ENCODE data around the gene COL7A1. TPM values are rescaled to one million over a fixed set of nuclear protein-coding genes. Genes with fewer than 3 reads are reported as not detected.

The COL7A1 gene
- polyA plus RNA-seq, 2 donors = 60.7 to 265 TPM

DNA sequence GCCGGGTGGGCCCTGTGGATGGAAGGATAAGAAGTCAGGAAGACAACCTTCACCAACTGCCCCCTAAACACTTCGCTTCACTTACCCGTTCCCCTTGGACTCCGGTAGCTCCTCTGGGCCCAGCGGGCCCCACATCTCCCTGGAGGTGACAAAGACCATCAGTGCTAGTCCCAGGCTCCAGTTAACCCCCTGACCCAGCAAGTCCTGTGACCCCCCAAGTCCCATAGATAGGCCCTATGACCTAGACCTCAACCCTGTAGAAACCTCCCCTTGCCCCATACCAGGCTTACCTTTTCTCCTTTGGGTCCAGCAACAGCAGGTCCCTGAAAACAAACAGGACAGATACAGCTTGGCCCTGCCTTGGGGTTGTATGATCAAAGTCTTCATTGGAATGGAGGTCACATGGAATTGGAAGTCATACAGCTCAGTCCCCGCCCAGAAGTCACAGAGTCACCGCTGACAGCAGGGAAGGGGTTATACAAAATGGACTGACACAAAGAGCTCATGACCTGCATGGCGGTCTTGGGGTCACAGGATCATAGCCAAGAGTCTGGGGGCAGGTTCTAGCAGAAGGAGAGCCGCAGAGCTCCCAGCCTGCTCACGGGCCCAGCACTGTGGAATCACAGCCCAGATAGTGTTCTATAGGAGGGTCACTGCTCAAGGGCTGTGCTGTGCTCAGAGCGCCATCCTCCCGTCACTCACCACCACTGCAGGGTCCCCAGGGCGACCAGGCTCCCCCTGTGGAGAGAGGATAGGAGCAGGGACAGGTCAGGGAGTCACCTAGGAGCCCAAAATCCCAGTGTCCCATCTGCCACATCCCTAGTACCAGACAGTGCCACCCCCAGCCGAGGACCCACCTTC is 13.3 kb downstream of the COL7A1 start:
- peaks cover 0 to 19% of the 10 kb centered on the region in 2 donors for H3K36me3 ChIP-seq (ENCODE audit: control insufficient read depth in 2 of 2, insufficient read depth in 2 of 2, low read length in 1 of 2)
- no peaks in the 10 kb centered on the region for H3K27me3 ChIP-seq (ENCODE audit: control insufficient read depth in 1 of 2, insufficient read depth in 2 of 2, low read length in 2 of 2)
- H3K4me1 ChIP-seq (ENCODE audit: control insufficient read depth in 2 of 2, insufficient read depth in 2 of 2, low read length in 1 of 2) = no peaks in the 10 kb centered on the region
- WGBS, 2 donors = 87 to 88% methylated on average over 14 of the region's 14 CpGs
- H3K4me3 ChIP-seq (ENCODE audit: low read depth in 1 of 2, low read length in 2 of 2) = no peak overlapping the region
- peaks cover 0 to 2% of the 10 kb centered on the region in 2 donors for H3K9me3 ChIP-seq (ENCODE audit: control insufficient read depth in 2 of 2, insufficient read depth in 1 of 2, low read depth in 1 of 2, low read length in 1 of 2)
- no peak overlapping the region for H3K27ac ChIP-seq (ENCODE audit: low read depth in 2 of 2, low read length in 1 of 2)

DNA sequence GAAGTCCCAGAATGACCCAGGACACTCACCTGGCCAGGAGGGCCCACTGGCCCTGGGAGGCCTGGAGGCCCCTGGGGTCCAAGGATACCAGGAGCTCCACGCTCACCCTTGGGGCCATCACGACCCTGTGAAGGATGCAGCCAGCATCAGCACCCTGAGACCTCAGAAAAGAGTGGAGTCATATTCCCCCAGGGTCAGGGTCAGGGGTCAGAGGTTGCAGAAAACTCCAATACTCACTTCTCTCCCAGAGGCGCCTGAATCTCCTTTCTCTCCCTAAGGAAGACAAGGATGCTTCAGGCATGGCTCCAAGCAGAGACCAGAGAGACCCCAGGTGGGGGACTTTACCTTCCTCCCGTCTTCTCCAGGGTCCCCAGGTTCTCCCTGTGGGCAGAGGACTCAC is 18.5 kb downstream of the COL7A1 start:
- Histone ChIP-seq H3K36me3 (ENCODE audit: control insufficient read depth in 2 of 2, insufficient read depth in 2 of 2, low read length in 1 of 2) (peaks cover 0 to 23% of the 10 kb centered on the region in 2 donors), H3K9me3 (ENCODE audit: control insufficient read depth in 2 of 2, insufficient read depth in 1 of 2, low read depth in 1 of 2, low read length in 1 of 2) (peaks cover 0 to 2% of the 10 kb centered on the region in 2 donors), H3K4me3 (ENCODE audit: low read depth in 1 of 2, low read length in 2 of 2) (no peak overlapping the region), H3K4me1 (ENCODE audit: control insufficient read depth in 2 of 2, insufficient read depth in 2 of 2, low read length in 1 of 2) (no peaks in the 10 kb centered on the region), H3K27ac (ENCODE audit: low read depth in 2 of 2, low read length in 1 of 2) (no peak overlapping the region), H3K27me3 (ENCODE audit: control insufficient read depth in 1 of 2, insufficient read depth in 2 of 2, low read length in 2 of 2) (no peaks in the 10 kb centered on the region)
- 84 to 88% methylated on average over 4 of the region's 4 CpGs for WGBS, 2 donors

DNA sequence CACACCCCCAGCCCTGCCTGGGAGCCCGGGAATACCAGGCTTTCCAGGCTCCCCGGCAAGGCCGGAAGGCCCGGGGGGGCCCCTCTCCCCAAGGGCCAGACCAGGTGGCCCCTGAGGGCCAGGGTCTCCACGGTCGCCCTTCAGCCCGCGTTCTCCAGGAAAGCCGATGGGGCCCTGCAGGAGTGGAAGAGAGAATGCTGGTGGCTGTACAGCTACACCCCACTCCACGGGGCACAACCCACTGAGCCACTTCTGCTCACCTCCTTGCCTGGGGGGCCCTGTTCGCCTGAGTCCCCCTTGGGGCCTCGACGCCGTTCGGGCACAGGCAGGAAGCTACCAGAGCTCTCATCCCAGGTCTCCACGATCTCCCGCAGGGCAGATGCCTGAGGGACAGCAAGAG is 19.8 kb downstream of the COL7A1 start:
- peaks cover 0 to 2% of the 10 kb centered on the region in 2 donors for H3K9me3 ChIP-seq (ENCODE audit: control insufficient read depth in 2 of 2, insufficient read depth in 1 of 2, low read depth in 1 of 2, low read length in 1 of 2)
- no peaks in the 10 kb centered on the region for H3K4me1 ChIP-seq (ENCODE audit: control insufficient read depth in 2 of 2, insufficient read depth in 2 of 2, low read length in 1 of 2)
- H3K36me3 ChIP-seq (ENCODE audit: control insufficient read depth in 2 of 2, insufficient read depth in 2 of 2, low read length in 1 of 2) = peaks cover 0 to 18% of the 10 kb centered on the region in 2 donors
- WGBS, 2 donors = 84 to 85% methylated on average over 17 of the region's 17 CpGs
- no peak overlapping the region for H3K4me3 ChIP-seq (ENCODE audit: low read depth in 1 of 2, low read length in 2 of 2)
- H3K27me3 ChIP-seq (ENCODE audit: control insufficient read depth in 1 of 2, insufficient read depth in 2 of 2, low read length in 2 of 2) = no peaks in the 10 kb centered on the region
- H3K27ac ChIP-seq (ENCODE audit: low read depth in 2 of 2, low read length in 1 of 2) = no peak overlapping the region

DNA sequence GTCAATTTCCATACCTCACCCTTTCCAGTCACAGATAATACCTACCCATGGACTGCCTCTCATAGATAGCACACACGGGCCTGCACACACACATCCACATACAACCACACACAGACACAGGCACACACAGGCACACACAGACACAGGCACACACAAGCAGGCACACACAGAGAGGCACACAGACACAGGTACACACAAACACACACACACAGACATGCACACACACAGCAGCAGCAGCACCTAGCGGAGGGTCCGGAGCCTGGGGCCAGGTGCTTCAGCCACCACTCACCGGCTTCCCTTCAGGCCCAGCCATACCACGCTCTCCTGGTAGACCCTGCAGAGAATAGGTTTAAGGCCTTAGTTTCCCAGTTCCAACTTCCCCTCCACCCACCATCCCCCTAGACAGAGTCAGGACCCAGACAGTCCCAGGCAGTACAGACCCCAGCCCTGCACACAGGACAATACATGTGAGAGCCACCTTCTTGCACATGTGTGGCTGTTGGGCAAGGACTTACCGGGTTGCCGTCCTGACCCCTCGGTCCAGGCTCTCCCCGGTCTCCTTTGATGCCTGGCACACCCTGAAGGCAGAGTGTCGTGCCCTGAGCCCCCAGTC is 21.1 kb downstream of the COL7A1 start:
- Histone ChIP-seq H3K27ac (ENCODE audit: low read depth in 2 of 2, low read length in 1 of 2) (no peak overlapping the region), H3K36me3 (ENCODE audit: control insufficient read depth in 2 of 2, insufficient read depth in 2 of 2, low read length in 1 of 2) (peaks cover 0 to 18% of the 10 kb centered on the region in 2 donors), H3K4me1 (ENCODE audit: control insufficient read depth in 2 of 2, insufficient read depth in 2 of 2, low read length in 1 of 2) (no peaks in the 10 kb centered on the region), H3K27me3 (ENCODE audit: control insufficient read depth in 1 of 2, insufficient read depth in 2 of 2, low read length in 2 of 2) (no peaks in the 10 kb centered on the region), H3K9me3 (ENCODE audit: control insufficient read depth in 2 of 2, insufficient read depth in 1 of 2, low read depth in 1 of 2, low read length in 1 of 2) (peaks cover 0 to 2% of the 10 kb centered on the region in 2 donors), H3K4me3 (ENCODE audit: low read depth in 1 of 2, low read length in 2 of 2) (no peak overlapping the region)
- WGBS, 2 donors = 92% methylated on average over 10 of the region's 10 CpGs

DNA sequence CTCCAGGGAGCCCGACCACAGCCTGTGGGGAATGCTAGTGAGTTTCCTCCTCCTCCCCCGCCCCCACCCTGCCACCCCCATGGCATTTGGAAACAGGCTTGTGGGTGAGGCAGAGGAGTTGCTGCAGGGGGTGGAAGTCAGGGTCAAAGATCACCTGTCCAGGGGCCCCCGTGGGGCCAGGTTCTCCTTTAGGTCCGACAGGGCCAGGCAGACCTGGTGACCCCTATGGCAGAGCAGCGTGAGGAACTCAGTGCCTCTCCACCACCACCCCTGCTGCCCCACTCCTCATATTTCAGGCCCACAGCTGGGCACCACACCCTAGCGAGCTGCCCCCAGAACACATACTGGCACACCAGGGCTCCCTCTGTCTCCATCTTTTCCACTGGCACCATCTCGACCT is 22.6 kb downstream of the COL7A1 start:
- no peak overlapping the region for H3K27ac ChIP-seq (ENCODE audit: low read depth in 2 of 2, low read length in 1 of 2)
- peaks cover 0 to 2% of the 10 kb centered on the region in 2 donors for H3K9me3 ChIP-seq (ENCODE audit: control insufficient read depth in 2 of 2, insufficient read depth in 1 of 2, low read depth in 1 of 2, low read length in 1 of 2)
- H3K4me3 ChIP-seq (ENCODE audit: low read depth in 1 of 2, low read length in 2 of 2) = no peak overlapping the region
- H3K27me3 ChIP-seq (ENCODE audit: control insufficient read depth in 1 of 2, insufficient read depth in 2 of 2, low read length in 2 of 2) = no peaks in the 10 kb centered on the region
- no peaks in the 10 kb centered on the region for H3K4me1 ChIP-seq (ENCODE audit: control insufficient read depth in 2 of 2, insufficient read depth in 2 of 2, low read length in 1 of 2)
- H3K36me3 ChIP-seq (ENCODE audit: control insufficient read depth in 2 of 2, insufficient read depth in 2 of 2, low read length in 1 of 2) = peaks cover 0 to 16% of the 10 kb centered on the region in 2 donors
- WGBS, 2 donors = 78 to 84% methylated on average over 7 of the region's 7 CpGs

DNA sequence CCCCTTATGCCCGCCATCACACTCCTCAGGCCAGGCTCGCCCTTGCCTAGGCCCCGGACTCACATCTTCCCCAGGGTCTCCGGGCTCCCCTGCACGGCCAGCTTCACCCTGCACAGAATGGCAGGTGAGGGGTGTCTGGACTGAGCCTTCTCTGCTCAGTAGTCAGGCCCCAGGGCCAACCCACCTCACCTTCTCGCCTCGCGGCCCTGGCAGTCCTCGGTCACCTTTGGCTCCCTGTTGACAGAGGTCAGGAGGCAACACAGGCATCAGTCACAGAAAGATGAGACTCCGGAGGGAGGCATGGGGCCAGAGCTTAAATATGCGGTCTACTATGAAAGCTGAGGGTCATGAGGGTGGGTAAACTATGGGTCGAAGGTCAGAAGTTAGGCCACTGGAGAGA is 23.2 kb downstream of the COL7A1 start:
- H3K36me3 ChIP-seq (ENCODE audit: control insufficient read depth in 2 of 2, insufficient read depth in 2 of 2, low read length in 1 of 2) = peaks cover 0 to 11% of the 10 kb centered on the region in 2 donors

DNA sequence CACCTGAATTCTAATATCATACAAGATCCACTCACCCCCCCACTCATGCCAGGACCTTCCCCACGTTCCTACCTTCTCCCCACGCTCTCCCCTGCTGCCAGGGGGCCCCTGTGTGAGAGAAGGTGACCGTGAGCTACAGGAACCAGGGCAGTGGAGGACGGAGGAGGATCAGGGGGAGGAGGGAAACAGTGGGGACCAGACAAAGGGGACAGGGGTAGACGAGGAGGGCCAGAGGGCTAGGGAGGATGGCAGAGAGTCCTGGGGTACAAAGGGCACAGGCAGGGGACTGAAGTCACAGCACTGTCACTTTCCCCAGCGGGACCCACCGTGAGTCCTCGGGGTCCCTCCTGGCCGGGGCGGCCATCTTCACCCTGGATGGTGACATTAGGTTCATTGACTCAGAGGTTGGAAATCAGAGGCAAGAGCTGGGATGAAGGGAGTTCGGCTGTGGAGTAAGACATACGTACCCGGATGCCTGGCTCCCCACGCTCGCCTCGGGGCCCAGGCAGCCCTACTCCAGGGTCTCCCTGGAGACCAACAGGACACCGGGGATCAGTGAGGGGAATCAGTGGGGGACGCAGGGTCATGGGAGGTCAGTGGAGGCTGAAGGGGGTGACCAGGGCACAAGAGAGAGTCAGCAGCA is 25.2 kb downstream of the COL7A1 start:
- peaks cover 0 to 2% of the 10 kb centered on the region in 2 donors for H3K4me1 ChIP-seq (ENCODE audit: control insufficient read depth in 2 of 2, insufficient read depth in 2 of 2, low read length in 1 of 2)
- H3K36me3 ChIP-seq (ENCODE audit: control insufficient read depth in 2 of 2, insufficient read depth in 2 of 2, low read length in 1 of 2) = peaks cover 0 to 11% of the 10 kb centered on the region in 2 donors
- no peak overlapping the region for H3K27ac ChIP-seq (ENCODE audit: low read depth in 2 of 2, low read length in 1 of 2)
- no peaks in the 10 kb centered on the region for H3K27me3 ChIP-seq (ENCODE audit: control insufficient read depth in 1 of 2, insufficient read depth in 2 of 2, low read length in 2 of 2)
- WGBS, 2 donors = 86 to 88% methylated on average over 18 of the region's 18 CpGs
- H3K4me3 ChIP-seq (ENCODE audit: low read depth in 1 of 2, low read length in 2 of 2) = no peak overlapping the region
- H3K9me3 ChIP-seq (ENCODE audit: control insufficient read depth in 2 of 2, insufficient read depth in 1 of 2, low read depth in 1 of 2, low read length in 1 of 2) = no peaks in the 10 kb centered on the region

More for the DNA sequence above, 23.2 kb downstream of the COL7A1 start:
- 82 to 85% methylated on average over 12 of the region's 12 CpGs for WGBS, 2 donors
- H3K27me3 ChIP-seq (ENCODE audit: control insufficient read depth in 1 of 2, insufficient read depth in 2 of 2, low read length in 2 of 2) = no peaks in the 10 kb centered on the region
- no peak overlapping the region for H3K27ac ChIP-seq (ENCODE audit: low read depth in 2 of 2, low read length in 1 of 2)
- no peak overlapping the region for H3K4me3 ChIP-seq (ENCODE audit: low read depth in 1 of 2, low read length in 2 of 2)
- no peaks in the 10 kb centered on the region for H3K9me3 ChIP-seq (ENCODE audit: control insufficient read depth in 2 of 2, insufficient read depth in 1 of 2, low read depth in 1 of 2, low read length in 1 of 2)
- H3K4me1 ChIP-seq (ENCODE audit: control insufficient read depth in 2 of 2, insufficient read depth in 2 of 2, low read length in 1 of 2) = no peaks in the 10 kb centered on the region

DNA sequence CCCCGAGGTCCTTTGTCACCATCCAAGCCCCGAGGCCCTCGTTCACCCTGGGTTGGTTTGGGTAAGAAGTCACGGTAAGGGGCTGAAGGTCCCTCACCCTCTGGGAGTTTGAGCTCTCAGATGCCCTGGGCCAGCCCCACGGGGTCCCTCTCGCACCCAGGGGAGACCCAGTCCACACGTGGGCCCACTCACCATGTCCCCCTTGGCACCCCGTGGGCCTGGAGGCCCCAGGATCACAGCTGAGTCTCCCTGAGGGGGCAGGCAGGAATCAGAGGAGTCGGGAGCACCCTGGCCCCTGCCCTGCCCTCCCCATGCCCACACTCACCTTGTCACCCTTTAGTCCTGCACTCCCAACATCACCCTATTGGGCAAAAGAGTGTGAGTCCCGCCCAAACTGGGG is 25.7 kb downstream of the COL7A1 start:
- Histone ChIP-seq H3K9me3 (ENCODE audit: control insufficient read depth in 2 of 2, insufficient read depth in 1 of 2, low read depth in 1 of 2, low read length in 1 of 2) (no peaks in the 10 kb centered on the region), H3K27ac (ENCODE audit: low read depth in 2 of 2, low read length in 1 of 2) (no peak overlapping the region), H3K4me1 (ENCODE audit: control insufficient read depth in 2 of 2, insufficient read depth in 2 of 2, low read length in 1 of 2) (peaks cover 0 to 2% of the 10 kb centered on the region in 2 donors), H3K27me3 (ENCODE audit: control insufficient read depth in 1 of 2, insufficient read depth in 2 of 2, low read length in 2 of 2) (no peaks in the 10 kb centered on the region), H3K36me3 (ENCODE audit: control insufficient read depth in 2 of 2, insufficient read depth in 2 of 2, low read length in 1 of 2) (peaks cover 0 to 9% of the 10 kb centered on the region in 2 donors), H3K4me3 (ENCODE audit: low read depth in 1 of 2, low read length in 2 of 2) (no peak overlapping the region)
- WGBS, 2 donors = 76 to 79% methylated on average over 10 of the region's 10 CpGs

DNA sequence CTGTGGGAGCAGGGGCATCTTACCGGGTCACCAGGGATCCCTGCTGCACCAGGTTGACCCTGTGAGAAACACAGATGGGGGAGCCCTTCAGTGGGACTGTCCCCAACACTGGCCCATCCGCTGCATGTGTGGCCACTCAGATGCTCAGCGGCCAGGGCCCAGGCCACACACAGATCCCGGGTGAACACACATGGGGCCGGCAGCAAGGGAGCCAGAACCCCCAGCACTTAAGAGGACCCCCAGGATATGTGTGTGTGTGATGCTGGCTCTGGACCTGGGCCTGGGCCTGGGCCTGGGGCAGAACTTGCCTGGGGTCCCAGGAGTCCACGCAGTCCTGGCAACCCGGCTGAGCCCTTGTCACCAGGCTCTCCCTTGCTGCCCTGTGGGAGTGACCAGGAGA is 26.7 kb downstream of the COL7A1 start:
- no peaks in the 10 kb centered on the region for H3K27me3 ChIP-seq (ENCODE audit: control insufficient read depth in 1 of 2, insufficient read depth in 2 of 2, low read length in 2 of 2)
- no peaks in the 10 kb centered on the region for H3K9me3 ChIP-seq (ENCODE audit: control insufficient read depth in 2 of 2, insufficient read depth in 1 of 2, low read depth in 1 of 2, low read length in 1 of 2)
- H3K27ac ChIP-seq (ENCODE audit: low read depth in 2 of 2, low read length in 1 of 2) = no peak overlapping the region
- H3K36me3 ChIP-seq (ENCODE audit: control insufficient read depth in 2 of 2, insufficient read depth in 2 of 2, low read length in 1 of 2) = peaks cover 0 to 9% of the 10 kb centered on the region in 2 donors
- 86 to 87% methylated on average over 7 of the region's 7 CpGs for whole genome bisulfite sequencing, 2 donors
- H3K4me1 ChIP-seq (ENCODE audit: control insufficient read depth in 2 of 2, insufficient read depth in 2 of 2, low read length in 1 of 2) = peaks cover 0 to 2% of the 10 kb centered on the region in 2 donors
- H3K4me3 ChIP-seq (ENCODE audit: low read depth in 1 of 2, low read length in 2 of 2) = no peak overlapping the region

All from esophagus (tissue), 2 donors.